ENCODE results near the gene PPP1R1B. TPM values are rescaled to one million over a fixed set of nuclear protein-coding genes. Genes with fewer than 3 reads are reported as not detected.

PPP1R1B gene
- total RNA-seq, 1 experiment from 2014 or later: not detected

DNA sequence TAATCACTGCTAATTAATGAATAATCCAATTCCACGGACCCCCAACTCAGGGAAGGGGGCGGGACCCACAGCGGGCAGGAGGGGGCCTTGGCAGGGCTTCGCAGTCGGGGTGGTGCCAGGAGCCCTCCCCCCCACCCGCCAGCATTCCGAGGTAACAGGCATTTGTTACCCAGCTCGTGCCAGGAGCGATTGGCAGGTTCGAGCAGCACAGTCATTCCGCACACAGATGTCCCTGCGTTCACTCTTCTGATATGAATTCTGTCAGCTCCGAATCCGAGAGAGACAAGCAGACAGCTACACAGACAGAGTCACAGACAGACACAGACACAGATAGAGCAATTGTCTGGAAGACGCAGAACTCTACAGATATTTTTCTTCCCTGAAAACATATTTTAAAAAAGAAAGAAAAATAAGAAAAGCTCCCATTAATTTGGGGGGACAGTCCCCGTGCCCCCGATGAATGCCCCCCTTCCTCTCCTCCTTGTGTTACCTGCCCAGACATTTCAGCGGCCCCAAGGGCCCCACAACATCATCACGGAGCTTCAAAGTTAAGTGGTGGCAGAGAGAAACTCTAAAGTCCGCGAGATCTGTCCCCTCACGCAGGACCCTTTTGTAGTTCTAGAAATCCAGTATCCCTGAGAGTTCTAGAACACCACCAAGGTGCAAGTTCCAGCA is 29.2 kb upstream of the PPP1R1B start:
- H3K4me1 ChIP-seq: peaks cover 15% of the 10 kb centered on the region
- H3K27me3 ChIP-seq: peaks cover 40% of the 10 kb centered on the region
- no peaks in the 10 kb centered on the region for H3K36me3 ChIP-seq
- no peak for DNase-seq
- H3K4me3 ChIP-seq: no peak overlapping the region
- no peak overlapping the region for H3K27ac ChIP-seq
- H3K9me3 ChIP-seq (replicated peaks): no peaks in the 10 kb centered on the region

DNA sequence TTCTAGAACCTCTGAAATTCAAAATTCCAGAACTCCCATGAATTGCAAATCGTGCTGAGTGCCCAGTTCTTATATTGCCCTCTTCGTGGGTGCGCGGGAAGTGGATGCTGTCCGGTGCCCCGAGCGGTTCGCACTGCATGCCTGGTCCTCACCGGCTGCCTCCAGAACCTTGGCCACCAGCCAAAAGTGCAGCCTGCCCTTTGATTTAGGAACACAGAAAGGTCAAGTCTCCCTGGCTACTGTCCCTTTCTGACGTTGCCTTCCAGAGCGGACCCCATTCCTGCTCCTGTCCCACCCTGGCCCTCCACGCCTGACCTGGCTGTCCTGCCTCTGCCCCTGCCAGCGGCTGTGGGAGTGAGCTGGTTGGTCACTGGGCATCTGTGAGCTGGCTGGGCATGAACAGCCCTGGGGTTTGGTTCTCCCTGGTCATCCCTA is 28.7 kb upstream of the PPP1R1B start:
- no peak for DNase-seq
- no peaks in the 10 kb centered on the region for H3K36me3 ChIP-seq
- peaks cover 11% of the 10 kb centered on the region for H3K4me1 ChIP-seq
- peaks cover 40% of the 10 kb centered on the region for H3K27me3 ChIP-seq
- no peak overlapping the region for H3K27ac ChIP-seq
- H3K9me3 ChIP-seq (replicated peaks): no peaks in the 10 kb centered on the region
- no peak overlapping the region for H3K4me3 ChIP-seq

DNA sequence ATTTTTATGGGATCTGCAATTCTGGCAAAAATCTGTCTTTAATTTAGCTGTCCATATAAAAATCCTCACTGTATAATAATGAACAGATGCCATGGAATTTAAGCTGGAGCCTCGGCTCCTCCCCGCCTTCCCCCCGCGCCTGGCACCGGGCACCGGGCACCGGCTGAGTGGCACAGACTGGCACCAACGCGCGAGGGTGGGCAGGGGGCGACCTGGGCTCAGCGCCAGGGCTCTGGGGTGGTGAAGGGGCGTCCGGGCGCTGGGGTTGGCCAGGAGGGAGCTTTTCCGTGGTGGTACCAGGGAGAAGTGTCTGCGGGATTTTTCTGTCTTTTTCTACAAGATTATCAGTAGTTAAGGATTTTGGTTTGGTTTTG is 28.1 kb upstream of the PPP1R1B start:
- Histone ChIP-seq H3K27ac (no peak overlapping the region), H3K4me3 (no peak overlapping the region), H3K36me3 (no peaks in the 10 kb centered on the region), H3K27me3 (peaks cover 40% of the 10 kb centered on the region), H3K9me3 (replicated peaks) (no peaks in the 10 kb centered on the region), H3K4me1 (peaks cover 8% of the 10 kb centered on the region; the same call in 1 of the 2 replicates)
- DNase-seq: no peak

DNA sequence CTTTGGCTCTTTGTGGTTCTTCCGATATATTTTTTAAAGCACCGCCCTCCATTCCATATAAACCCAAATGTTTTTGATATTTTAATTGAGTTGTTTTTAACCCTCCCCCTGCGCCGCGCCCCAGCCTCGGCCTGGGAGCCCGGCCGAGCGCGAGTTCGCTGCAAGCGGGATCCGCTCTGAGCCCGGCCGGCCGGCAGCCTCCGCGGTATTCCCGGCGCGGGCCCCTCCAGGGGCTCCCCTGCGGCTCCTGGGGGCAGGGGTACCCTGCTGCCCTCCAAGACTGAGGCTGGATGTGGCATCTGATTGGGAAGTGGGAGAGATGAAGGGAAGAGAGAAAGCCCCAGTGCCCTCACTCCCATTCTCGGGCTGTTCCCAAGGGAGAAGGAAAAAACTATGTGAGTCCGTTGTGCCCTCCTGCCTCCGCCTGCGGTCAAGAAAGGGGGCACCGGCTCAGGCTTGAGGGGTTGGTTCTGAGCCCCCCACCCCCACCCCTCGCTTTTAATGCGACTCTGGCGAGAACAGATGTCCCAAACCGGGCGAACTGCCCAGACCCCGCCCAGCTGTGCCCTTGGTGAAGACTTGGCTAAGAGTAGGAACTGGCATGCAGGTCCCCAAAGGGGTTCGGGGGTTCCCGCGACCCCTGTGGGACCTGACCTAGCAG is 27.6 kb upstream of the PPP1R1B start:
- H3K4me3 ChIP-seq: no peak overlapping the region
- H3K4me1 ChIP-seq: peaks cover 3% of the 10 kb centered on the region; the same call in 1 of the 2 replicates
- no peak for DNase-seq
- H3K9me3 ChIP-seq (replicated peaks): no peaks in the 10 kb centered on the region
- no peaks in the 10 kb centered on the region for H3K36me3 ChIP-seq
- H3K27ac ChIP-seq: no peak overlapping the region
- H3K27me3 ChIP-seq: peaks cover 40% of the 10 kb centered on the region

DNA sequence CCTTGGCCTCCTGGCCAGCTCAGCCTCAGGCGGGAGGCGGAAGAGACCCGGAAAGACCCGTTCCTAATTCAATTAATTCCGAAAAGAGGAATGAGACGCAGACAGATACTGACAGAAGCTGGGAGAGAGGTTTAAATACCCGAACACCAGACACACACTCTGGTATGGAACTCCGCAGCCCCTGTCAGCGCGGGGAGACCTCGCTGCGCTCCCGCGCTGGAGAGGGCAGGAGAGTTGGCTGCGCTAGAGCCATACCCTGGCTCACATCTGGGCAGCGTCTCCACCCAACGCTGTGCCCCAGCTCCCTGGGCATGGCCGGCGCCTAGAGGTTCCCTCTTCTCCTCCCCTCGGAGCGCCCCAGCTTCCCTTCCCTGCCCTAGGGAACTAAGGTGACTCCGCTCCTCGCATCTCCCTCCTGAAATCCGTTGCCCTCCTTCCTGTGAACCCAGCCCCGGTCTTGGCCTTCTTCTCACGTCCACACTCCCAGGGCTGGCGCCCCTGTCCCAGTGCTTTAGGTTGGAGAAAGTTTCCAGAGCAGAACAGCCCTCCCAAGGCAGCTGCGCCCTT is 27.0 kb upstream of the PPP1R1B start:
- Histone ChIP-seq H3K27me3 (peaks cover 40% of the 10 kb centered on the region), H3K9me3 (replicated peaks) (no peaks in the 10 kb centered on the region), H3K36me3 (no peaks in the 10 kb centered on the region), H3K27ac (no peak overlapping the region), H3K4me3 (no peak overlapping the region), H3K4me1 (peaks cover 3% of the 10 kb centered on the region; the same call in 1 of the 2 replicates)
- no peak for DNase-seq

DNA sequence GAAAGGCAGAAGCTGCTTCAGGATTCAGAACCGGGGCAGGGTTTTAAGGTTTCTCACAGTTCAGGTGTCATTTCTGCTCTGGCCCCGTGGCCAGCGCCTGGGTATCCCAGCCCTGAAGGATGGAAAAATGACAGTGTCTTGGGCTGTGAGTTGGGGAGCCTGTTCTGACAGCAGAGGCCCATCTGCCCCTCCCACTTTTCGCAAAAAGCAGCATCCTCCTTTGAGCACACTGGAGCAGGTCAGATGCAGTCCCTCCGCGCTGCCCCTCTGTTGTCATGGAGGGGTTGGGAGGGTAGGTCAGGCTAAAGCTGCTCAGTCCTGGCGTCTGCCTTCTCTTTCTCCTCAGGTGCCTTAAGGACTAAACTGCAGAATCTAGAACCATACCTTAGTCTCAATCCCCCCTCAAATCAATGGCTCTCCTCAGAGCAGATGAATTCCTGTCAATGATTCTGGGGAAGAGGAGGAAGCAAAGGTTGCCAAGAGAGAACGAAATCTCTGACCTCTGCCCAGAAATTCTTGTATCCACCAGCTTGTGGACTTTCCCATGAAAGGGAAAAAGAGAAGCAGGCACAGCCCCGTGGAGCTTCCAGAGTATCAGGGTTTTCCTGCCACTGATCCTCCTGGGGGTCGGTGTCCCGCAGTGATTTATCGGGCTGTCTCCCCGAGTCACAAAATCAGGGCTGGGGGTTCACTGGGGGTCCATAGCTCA is 26.3 kb upstream of the PPP1R1B start:
- no peak for DNase-seq
- no peaks in the 10 kb centered on the region for H3K9me3 ChIP-seq (replicated peaks)
- H3K36me3 ChIP-seq: no peaks in the 10 kb centered on the region
- peaks cover 40% of the 10 kb centered on the region for H3K27me3 ChIP-seq
- H3K27ac ChIP-seq: no peak overlapping the region
- H3K4me1 ChIP-seq: peaks cover 3% of the 10 kb centered on the region; the same call in 1 of the 2 replicates
- no peak overlapping the region for H3K4me3 ChIP-seq

DNA sequence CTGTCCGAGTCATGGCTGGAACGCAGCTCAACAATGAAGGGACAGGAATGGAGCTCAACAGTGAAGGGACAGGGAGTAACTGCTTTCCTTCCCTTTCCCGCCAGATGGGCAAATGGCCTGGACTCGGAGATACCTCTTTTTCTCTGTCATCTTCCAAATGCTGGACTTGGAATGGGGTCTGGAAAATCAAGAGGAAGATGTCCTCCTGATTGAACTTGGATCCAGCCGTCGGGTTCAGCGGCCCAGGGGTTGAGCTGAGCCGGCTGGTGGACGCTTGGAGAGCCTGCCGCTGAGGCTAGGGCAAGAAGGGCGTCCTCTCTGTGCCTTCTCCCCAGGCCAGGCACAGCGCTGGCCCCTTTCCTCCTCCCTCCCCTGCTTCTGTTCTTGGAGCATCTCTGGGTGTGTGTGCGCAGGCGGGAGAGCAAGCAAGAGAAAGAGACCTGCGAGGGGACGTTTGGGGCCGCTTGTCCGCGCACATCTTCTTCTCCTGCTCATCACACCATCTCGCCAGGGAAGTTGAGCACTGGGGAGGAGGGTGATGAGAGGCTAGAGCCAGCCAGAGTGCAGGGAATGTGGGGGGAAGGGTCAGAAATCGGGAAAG is 25.7 kb upstream of the PPP1R1B start:
- Histone ChIP-seq H3K4me3 (no peak overlapping the region), H3K36me3 (no peaks in the 10 kb centered on the region), H3K4me1 (peaks cover 3% of the 10 kb centered on the region; the same call in 1 of the 2 replicates), H3K27me3 (peaks cover 40% of the 10 kb centered on the region), H3K9me3 (replicated peaks) (no peaks in the 10 kb centered on the region), H3K27ac (no peak overlapping the region)
- DNase-seq: no peak

DNA sequence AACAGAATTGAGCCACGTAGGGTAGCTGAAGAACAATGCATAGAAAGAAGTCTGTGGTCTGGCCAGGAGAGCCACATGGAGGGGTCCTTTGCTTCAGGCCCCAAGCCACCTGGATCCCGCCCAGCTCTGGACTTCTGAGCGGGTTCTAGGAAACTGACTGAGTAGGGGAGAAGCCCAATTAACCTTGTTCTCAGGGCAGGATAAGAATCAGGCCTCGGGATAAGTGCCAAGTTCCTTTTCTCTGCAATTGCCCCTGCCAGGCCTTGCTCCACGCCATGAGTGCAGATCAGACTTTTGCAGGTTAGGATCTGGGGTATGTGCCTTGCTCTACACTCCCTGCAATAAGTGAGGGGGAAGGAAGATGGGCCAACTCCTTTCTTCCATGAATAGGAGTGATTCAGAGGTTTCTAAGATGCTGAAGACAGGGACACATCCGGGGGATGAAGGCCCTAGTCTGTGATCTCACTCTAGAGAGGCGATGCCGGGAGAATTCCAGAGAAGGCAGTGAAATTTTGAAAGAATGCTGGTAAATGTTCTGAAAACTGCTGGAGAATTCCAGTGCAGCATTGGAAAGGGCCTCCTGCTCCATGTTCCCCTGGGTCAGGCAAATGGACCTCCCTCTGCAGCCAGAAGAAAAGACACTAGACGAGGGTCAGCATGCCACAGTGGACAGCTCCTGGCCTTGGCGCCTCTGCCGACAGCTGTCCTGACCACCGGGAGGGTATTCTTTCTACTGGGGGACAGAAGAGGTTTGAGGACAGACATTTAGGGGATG is 24.8 kb upstream of the PPP1R1B start:
- H3K27ac ChIP-seq: no peak overlapping the region
- H3K36me3 ChIP-seq: no peaks in the 10 kb centered on the region
- no peak overlapping the region for H3K4me3 ChIP-seq
- H3K9me3 ChIP-seq (replicated peaks): no peaks in the 10 kb centered on the region
- peaks cover 3% of the 10 kb centered on the region; the same call in 1 of the 2 replicates for H3K4me1 ChIP-seq
- DNase-seq: no peak
- H3K27me3 ChIP-seq: peaks cover 40% of the 10 kb centered on the region

DNA sequence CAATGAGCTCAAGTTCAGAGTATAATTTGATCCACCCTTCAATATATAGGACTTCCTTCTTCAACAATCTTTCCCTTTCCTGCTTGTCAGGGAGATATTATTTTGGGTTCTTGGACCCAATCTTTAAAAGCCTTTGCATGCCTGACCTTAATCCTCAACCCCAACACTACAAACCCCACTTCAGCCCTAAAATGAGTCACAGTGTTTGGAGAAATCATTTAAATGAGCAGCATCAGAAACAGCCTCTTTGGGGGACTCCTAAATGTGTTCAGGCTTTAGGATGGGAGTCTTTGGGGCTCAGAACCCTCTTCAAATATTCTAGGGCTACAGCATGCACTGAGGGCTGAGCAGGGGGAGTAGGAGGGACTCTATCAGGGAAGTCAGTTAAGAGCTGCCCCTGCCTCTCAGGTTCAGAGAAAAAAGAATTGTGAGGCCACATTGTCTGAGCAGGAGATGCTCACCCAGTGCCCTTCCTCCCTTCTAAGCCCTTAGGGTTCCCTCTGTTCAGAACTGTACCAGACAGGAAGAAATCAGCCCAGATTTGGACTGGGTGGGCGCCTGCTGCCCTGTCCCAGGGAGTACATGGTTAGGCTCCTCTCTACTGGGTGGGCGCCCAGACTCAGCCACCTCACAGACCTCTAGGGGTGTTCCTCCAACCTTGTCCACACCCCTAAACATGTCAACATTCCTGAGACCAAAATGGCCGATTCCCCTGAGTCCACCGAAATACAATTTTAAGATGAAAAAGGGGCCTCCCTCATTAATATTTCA is 24.0 kb upstream of the PPP1R1B start:
- Histone ChIP-seq H3K4me3 (no peak overlapping the region), H3K27me3 (peaks cover 40% of the 10 kb centered on the region), H3K27ac (no peak overlapping the region), H3K36me3 (no peaks in the 10 kb centered on the region), H3K9me3 (replicated peaks) (no peaks in the 10 kb centered on the region), H3K4me1 (peaks cover 3% of the 10 kb centered on the region; the same call in 1 of the 2 replicates)
- no peak for DNase-seq

DNA sequence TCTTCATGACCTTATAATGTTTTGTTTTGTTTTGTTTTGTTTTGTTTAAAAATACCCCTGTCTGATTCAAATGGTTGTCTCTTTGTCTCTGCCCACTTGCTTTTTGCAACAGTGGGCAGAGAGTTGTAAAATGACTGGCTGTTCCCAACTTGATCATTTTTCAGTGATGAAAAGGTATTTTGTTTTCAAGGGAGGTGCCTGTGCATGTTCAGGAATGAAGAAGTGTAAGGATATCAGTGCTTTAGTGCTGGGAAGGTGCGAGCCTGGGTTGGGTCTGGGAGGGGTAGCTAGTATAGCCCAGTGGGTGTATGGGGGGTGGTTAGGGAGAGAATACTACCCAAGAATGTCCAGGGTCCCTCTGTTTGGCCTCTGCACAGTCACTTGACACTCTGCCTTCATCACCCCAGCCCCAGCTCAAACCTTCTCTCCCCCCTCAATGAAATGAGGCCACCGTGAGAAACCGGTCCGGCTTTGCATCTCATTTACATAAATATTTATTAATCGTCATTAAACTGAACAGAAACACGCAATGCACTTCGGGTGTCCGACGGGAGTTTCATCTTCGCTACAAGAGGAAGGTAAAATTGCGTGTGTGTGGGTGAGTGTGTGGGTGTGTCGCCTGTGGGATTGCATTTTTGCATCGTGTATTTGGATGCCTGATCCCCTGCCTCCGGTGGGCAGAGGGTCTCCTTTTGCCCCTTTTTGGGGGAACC is 23.3 kb upstream of the PPP1R1B start:
- Histone ChIP-seq H3K9me3 (replicated peaks) (no peaks in the 10 kb centered on the region), H3K4me3 (no peak overlapping the region), H3K4me1 (peaks cover 3% of the 10 kb centered on the region; the same call in 1 of the 2 replicates), H3K27ac (no peak overlapping the region), H3K36me3 (no peaks in the 10 kb centered on the region), H3K27me3 (peaks cover 33% of the 10 kb centered on the region)
- no peak for DNase-seq

DNA sequence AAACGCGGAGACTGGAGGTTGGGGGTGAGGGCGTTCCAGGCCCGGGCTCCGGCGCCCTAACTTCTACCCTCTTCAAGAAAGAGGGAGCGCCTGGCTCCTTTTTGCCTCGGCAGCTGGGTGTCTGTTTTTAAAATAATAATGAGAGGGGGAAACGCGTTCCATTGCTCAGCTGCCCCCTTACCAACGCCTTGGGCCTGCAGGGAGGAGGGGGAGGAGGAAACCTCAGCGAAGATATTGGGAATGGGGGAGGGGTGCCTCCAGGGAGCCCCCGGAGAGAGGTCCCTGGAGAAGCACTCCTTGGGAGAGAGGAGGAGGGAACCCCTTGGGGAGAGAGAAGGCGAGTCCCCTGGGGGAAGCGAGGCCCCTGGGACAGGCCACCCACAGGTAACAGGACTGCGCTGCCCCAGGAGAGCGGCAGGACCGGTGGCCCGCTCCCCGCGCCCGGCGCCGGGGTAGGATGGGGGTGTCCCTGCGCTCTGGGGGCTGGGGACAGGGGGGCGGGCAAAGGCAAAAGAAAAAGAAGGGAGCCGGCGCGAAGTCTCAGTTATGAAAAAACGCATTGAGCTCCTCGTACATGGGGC is 21.8 kb upstream of the PPP1R1B start:
- H3K4me1 ChIP-seq: peaks cover 3% of the 10 kb centered on the region; the same call in 1 of the 2 replicates
- H3K36me3 ChIP-seq: no peaks in the 10 kb centered on the region
- H3K27ac ChIP-seq: no peak overlapping the region
- peaks cover 19% of the 10 kb centered on the region for H3K27me3 ChIP-seq
- H3K9me3 ChIP-seq (replicated peaks): no peaks in the 10 kb centered on the region
- H3K4me3 ChIP-seq: no peak overlapping the region
- no peak for DNase-seq

DNA sequence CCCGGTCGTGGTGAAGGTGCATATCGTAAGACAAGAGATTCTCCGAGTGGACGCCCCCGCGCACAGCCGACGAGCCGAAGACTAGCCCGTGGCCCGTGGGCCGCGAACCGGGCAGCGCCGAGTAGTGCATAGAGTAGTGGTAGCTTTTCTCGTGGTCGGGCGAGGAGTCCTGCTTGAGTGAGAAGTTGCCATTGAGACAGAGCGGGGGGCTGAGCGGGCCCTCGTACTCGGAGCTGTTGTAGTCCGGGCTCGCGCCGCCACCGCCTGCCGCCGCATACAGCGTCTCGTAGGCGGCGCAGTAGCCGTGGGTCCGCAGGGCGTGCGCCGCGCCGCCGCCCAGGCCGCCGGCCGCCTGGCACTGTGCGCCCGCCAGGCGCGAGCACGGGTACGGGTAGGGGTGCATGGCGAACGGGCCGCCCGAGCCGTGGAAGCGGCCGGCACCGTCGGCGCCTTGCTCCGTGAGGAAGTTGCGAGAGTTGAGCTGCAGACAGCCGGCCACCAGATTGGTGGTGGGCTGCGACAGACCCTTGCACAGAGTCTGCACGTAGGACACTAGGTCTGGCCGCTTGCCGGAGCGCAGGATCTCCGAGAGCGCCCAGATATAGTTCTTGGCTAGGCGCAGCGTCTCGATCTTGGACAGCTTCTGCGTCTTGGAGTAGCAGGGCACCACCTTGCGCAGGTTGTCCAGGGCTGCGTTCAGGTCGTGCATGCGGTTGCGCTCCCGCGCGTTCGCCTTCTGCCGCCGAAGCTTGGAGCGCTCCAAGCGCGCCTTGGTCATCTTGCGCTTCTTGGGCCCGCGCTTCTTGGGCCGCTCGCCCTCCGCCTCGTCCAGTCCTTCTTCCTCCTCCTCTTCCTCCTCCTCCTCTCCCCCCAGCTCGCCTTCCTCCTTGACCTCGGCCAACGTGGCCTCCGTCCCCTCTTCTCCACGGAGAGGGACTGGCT is 21.0 kb upstream of the PPP1R1B start:
- H3K27me3 ChIP-seq: peaks cover 11% of the 10 kb centered on the region
- peaks cover 3% of the 10 kb centered on the region; the same call in 1 of the 2 replicates for H3K4me1 ChIP-seq
- H3K27ac ChIP-seq: no peak overlapping the region
- no peaks in the 10 kb centered on the region for H3K9me3 ChIP-seq (replicated peaks)
- no peak overlapping the region for H3K4me3 ChIP-seq
- H3K36me3 ChIP-seq: no peaks in the 10 kb centered on the region
- no peak for DNase-seq

Data from SJCRH30 (cell line).